GM21825 (cell line): ENCODE results near the gene SENP7.
"Not testable (repeated sequence)": the region's sequence is repeated elsewhere in the genome, so short reads cannot be mapped to it uniquely, and the experiment has no call there.

Source experiments
- ATAC-seq: cut with Tn5 transposase; IDR thresholded peaks from one replicate; pipeline ENCODE4 v1.9.1; 2021; ENCODE audit warnings: mild to moderate bottlenecking, moderate library complexity; ENCODE audit not compliant: unreplicated experiment

The SENP7 gene

GRCh38 chr3:101527441-101527840 lies 14.4 kb upstream of the SENP7 start:
- no peak for ATAC-seq

GRCh38 chr3:101521211-101521701 lies 8.2 kb upstream of the SENP7 start:
- no peak for ATAC-seq

DNA sequence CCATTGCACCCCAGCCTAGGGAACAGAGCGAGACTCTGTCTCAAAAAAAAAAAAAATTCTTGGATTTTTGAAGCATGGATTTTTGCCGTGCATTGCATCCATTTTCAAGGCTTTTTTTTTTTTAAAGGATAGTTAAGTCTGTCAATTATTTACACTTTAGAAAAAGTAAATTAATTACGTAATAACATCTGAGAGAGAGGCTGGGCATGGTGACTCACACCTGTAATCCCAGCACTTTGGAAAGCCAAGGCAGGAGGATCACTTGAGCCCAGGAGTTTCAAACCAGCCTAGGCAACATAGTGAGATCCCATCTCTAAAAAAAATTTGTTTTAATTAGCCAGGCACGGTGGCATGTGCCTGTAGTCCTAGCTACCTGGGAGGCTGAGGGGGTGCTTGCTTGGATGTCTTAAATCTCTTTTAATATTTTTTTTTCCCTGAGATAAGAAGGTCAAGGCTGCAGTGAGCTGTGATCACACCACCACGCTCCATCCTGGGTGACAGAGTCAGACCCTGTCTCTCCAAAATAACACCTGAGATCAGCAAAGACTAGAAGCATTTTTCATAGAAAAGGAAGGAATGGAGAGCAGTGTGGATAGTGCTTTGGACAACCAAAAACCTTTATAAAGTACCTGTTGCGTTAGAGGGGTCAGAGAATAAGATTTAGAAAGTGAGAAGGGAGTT lies 6.8 kb upstream of the SENP7 start:
- no peak for ATAC-seq

DNA sequence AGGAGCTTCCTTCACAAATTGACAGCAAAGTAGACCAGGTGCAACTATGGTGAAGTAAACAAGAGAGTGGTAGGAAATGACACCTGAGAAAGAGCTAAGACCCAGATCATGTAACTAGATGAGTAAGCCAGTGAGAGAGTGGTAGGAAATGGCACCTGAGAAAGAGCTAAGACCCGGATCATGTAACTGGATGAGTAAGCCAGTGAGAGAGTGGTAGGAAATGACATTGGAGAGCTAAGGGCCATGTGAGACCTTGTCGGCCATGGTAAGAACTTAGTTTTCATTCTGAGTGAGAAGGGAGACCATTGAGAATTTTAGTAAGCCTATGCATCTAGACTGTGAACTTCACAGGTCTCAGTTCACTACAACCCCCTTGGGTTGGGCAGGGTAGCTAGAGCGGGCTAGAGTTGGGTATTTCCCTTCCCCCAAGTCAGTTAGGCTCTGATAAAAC lies 5.4 kb upstream of the SENP7 start:
- peak; percentile 95 for ATAC-seq

DNA sequence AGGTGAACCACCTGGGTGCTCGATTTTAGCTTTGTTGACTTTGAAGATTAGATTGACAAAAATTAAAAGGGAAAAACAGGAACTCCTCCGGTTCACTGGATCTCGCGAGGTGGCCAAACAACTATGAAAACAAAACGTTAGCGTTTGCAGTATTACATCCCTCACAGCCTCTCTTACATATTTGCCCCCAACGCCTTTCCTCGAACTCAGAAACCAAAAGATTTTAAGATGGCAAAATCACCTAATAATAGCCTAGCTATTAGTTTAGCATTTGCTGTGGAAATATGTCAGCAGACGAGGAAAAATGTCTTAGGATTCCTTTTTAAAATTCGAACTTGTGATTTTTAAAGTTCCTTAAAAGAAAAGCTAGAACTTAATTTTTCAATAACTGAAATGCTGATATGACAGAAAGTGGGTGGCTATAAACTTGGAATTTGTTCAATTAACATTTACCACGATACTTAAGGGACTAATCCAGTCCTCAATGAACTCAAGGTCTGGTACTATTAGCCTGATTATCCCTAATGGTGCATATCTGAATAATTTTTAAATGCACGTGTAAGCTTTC lies 491 bp upstream of the SENP7 start:
- peak; percentile 28 for ATAC-seq

GRCh38 chr3:101512396-101512645 lies 691 bp downstream of the SENP7 start:
- no peak for ATAC-seq

DNA sequence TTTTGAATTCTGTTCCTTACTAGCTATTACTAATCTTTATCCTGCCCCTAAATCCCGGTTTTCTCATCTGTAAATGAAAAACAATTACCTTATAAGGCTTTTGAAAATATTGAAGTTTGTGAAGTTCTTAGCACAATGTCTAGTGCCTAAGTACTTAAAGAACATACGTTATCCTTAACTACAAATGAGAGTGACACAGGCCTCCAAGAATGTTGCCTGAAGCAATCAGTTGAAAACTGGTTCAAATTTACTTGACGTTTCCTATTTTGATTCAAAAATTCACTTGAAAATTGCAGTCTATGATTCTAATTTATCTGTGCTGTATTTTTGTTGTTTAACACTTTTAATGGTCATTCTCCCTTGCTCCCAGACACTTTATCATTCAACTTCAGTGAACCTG lies 3.2 kb downstream of the SENP7 start:
- no peak for ATAC-seq

GRCh38 chr3:101509281-101509680 lies 3.7 kb downstream of the SENP7 start:
- ATAC-seq = no peak

GRCh38 chr3:101501783-101502182 lies 11.2 kb downstream of the SENP7 start:
- no peak for ATAC-seq

- ATAC-seq = no peak
These were observed 12.8 kb downstream of the SENP7 start for GRCh38 chr3:101500208-101500607.

DNA sequence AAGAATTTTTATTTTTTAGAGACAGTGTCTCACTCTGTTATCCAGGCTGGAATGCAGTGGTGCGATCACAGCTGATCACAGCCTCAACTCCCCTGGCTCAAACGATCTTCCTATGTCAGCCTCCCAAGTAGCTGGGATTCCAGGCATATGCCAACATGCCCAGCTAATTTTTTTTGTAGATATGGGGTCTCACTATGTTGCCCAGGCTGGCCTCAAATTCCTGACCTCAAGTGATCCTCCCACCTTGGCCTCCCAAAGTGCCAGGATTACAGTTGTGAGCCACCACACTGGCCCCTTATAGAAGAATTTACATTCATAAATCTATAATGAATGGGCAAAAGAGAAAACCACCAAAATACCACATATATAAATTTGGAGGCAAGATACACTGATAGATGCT lies 15.2 kb downstream of the SENP7 start:
- no peak for ATAC-seq

DNA sequence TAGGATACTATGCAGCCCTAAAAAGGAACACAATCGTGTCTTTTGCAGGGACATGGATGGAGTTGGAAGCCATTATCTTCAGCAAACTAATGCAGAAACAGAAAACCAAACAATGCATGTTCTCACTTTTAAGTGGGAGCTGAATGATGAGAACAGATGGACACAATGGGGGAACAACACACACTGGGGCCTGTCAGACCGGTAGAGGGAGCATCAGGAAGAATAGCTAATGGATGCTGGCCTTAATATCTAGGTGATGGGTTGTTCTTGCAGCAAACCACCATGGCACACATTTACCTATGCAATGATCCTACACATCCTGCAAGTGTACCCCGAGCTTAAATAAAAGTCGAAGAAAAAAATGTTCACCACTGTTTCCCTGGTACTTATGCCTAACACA lies 17.5 kb downstream of the SENP7 start:
- ATAC-seq = no peak

GRCh38 chr3:101484805-101485620 lies 28.0 kb downstream of the SENP7 start:
- no peak for ATAC-seq

DNA sequence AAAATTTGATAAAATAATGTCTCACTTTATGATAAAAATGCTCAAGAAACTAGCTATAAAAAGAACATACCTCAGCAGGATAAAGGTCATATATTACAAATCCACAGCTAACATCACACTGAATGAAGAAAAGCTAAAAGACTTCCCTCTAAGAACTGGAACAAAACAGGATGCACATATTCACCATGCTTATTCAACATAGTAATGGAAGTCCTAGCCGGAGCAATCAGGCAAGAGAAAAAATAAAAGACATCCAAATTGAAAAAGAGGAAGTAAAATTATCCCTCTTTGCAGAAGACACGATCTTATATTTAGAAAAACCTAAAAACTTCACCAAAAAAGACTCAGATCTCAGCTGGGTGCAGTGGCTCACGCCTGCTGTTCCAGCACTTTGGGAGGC lies 34.0 kb downstream of the SENP7 start:
- no peak for ATAC-seq

DNA sequence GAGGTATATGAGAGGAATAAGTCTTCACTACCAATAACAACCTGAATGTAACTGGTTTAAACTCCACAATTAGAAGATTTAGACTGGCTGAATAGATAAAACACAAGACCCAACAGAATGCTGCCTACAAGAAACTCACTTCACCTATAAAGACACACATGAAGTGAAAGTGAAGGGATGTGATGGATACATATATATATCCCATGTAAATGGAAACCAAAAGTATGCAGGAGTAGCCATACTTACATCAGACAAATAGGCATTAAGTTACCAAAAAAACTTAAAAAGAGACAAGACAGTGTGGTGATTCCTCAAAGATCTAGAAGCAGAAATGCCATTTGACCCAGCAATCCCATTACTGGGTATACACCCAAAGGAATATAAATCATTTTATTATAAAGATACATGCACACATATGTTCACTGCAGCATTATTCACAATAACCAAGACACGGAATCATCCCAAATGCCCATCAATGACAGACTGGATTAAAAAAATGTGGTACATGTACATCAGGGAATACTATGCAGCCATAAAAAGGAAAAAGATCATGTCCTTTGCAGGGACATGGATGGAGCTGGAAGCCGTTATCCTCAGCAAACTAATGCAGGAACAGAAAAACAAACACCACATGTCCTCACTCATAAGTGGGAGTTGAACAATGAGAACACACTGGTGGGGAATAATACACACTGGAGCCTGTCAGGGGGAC lies 38.0 kb downstream of the SENP7 start:
- not testable (repeated sequence) for ATAC-seq

DNA sequence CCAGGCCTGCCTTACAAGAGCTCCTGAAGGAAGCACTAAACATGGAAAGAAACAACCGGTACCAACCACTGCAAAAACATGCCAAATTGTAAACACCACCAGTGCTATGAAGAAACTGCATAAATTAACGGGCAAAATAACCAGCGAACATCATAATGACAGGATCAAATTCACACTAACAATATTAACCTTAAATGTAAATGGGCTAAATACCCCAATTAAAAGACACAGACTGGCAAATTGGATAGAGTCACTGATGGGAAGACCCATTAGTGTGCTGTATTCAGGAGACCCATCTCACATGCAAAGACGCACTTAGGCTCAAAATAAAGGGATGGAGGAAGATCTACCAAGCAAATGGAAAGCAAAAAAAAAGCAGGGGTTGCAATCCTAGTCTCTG lies 44.3 kb downstream of the SENP7 start:
- ATAC-seq = not testable (repeated sequence)

DNA sequence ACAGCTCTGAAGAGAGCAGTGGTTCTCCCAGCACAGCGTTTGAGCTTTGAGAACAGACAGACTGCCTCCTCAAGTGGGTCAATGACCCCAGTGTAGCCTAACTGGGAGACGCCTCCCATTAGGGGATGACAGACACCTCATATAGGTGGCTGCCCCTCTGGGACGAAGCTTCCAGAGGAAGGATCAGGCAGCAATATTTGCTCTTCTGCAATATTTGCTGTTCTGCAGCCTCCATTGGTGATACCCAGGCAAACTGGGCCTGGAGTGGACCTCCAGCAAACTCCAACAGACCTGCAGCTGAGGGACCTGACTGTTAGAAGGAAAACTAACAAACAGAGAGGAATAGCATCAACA lies 45.7 kb downstream of the SENP7 start:
- ATAC-seq = not testable (repeated sequence)

- no peak for ATAC-seq
These were observed 46.3 kb downstream of the SENP7 start for GRCh38 chr3:101466465-101467309.

GRCh38 chr3:101464235-101464634 lies 48.8 kb downstream of the SENP7 start:
- ATAC-seq = no peak

DNA sequence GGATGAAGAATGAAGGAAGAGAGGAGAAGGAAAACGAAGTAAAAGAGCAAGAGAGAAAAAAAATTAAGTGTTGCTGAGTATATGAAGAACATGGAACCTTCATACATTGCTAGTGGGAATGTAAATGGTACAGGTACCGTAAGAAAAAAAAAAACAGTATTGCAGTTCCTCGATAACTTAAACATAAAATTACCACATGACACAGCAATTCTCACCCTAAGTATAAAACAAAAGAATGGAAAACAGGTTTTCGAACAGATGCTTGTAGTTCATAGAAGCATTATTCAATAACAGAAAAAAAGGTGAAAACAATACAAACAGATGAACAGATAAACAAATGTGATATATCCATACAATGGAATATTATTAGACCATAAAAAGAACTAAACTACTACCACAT lies 51.6 kb downstream of the SENP7 start:
- ATAC-seq = no peak

GRCh38 chr3:101458387-101458786 lies 54.6 kb downstream of the SENP7 start:
- no peak for ATAC-seq
